Astrocyte (in vitro differentiated cells and primary cell): ENCODE data around the gene KHSRP.

Experiments used
- EZH2 ChIP-seq: IDR thresholded peaks from 2 replicates; pipeline ENCODE4 v1.6.1; 2012; ENCODE audit warnings: mild to moderate bottlenecking, low read length, inconsistent platforms; ENCODE audit not compliant: insufficient read depth
- TF ChIP-seq, protein P1 (sequence below): IDR thresholded peaks from 2 replicates; pipeline ENCODE4 v1.5.1; 2011; ENCODE audit warnings: low read depth, mild to moderate bottlenecking, inconsistent platforms, low read length, moderate library complexity; ENCODE audit not compliant: insufficient read depth

DNA sequence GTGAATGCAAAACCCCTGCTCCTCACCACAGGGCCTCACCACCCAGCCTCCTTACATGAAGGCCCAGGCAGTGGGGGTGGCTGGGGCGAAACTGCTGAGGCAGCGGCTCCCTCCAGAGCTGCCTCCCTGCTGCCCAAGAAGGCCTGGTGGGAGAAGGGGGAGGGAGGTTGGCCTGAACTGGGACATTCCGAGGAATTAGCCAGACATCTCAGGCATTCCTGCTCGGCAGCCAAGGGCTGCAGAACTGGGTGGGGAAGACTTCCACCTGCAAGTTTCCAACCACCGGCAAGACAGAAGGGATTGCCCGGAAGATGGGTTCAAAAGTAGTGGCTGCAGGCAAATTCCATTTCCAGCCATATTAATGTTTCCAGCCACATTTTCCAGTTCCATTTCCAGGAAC, 46.6 kb downstream of the KHSRP start:
- TF ChIP-seq, protein P1, sequence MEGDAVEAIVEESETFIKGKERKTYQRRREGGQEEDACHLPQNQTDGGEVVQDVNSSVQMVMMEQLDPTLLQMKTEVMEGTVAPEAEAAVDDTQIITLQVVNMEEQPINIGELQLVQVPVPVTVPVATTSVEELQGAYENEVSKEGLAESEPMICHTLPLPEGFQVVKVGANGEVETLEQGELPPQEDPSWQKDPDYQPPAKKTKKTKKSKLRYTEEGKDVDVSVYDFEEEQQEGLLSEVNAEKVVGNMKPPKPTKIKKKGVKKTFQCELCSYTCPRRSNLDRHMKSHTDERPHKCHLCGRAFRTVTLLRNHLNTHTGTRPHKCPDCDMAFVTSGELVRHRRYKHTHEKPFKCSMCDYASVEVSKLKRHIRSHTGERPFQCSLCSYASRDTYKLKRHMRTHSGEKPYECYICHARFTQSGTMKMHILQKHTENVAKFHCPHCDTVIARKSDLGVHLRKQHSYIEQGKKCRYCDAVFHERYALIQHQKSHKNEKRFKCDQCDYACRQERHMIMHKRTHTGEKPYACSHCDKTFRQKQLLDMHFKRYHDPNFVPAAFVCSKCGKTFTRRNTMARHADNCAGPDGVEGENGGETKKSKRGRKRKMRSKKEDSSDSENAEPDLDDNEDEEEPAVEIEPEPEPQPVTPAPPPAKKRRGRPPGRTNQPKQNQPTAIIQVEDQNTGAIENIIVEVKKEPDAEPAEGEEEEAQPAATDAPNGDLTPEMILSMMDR: no peak
- TF ChIP-seq EZH2: no peak
